HEK293 (cell line): ENCODE results near the gene NASP.
A peak's percentile ranks its signal among the peaks of the same experiment; 100 is the strongest.

Experiments
- CTCF ChIA-PET: fragments of 350-600 bp; formaldehyde crosslinking; extraction: SDS; loops from one replicate; lab custom pipeline; 2021; ENCODE audit warnings: antibody characterized with exemption; lab: Yijun Ruan, JAX
- POLR2A ChIA-PET: fragments of 300-600 bp; formaldehyde crosslinking; extraction: SDS; loops from one replicate; lab custom pipeline; 2020; ENCODE audit warnings: antibody characterized with exemption, inconsistent platforms; lab: Yijun Ruan, JAX
- H3K27ac ChIP-seq: fragments of 200-500 bp; sonication (Bioruptor generic); 2 replicates; pipeline ENCODE4 v1.5.1; 2014; ENCODE audit warnings: low read depth, low read length, control low read depth, inconsistent platforms; ENCODE audit errors: extremely low read depth
- H3K36me3 ChIP-seq, 2 experiments: fragments of 200-500 bp in 1 of 2; sonication (Bioruptor generic) in 1 of 2; 1 replicate in 1 of 2; 2 replicates in 1 of 2; pipeline ENCODE4 v1.5.1; 2014 to 2017; ENCODE audit warnings: inconsistent platforms in 2 of 2, low read length in 2 of 2; ENCODE audit not compliant: control insufficient read depth in 2 of 2, insufficient read depth in 1 of 2
- H3K4me1 ChIP-seq: fragments of 200-500 bp; sonication (Bioruptor generic); 2 replicates; pipeline ENCODE4 v1.5.1; 2014; ENCODE audit warnings: mild to moderate bottlenecking, low read length, inconsistent platforms; ENCODE audit not compliant: control insufficient read depth, insufficient read depth
- H3K4me3 ChIP-seq: 2 replicates; pipeline ENCODE4 v1.5.1; 2011; ENCODE audit warnings: low read depth, mild to moderate bottlenecking, control low read depth, low read length, moderate library complexity
- H3K9me3 ChIP-seq: fragments of 200-500 bp; sonication (Bioruptor generic); 2 replicates; pipeline ENCODE4 v1.5.1; 2014; ENCODE audit warnings: low read depth, low read length, inconsistent platforms; ENCODE audit not compliant: control insufficient read depth, insufficient read depth
- AEBP2 ChIP-seq: fragments of 450-650 bp; formaldehyde crosslinking; IDR thresholded peaks from 2 replicates; pipeline ENCODE4 v1.5.1; 2016; ENCODE audit warnings: missing biosample characterization, missing genetic modification characterization, borderline replicate concordance
- CTCF ChIP-seq: fragments of 450-650 bp; formaldehyde crosslinking; IDR thresholded peaks from 2 replicates; pipeline ENCODE4 v1.5.1; 2016; ENCODE audit warnings: missing biosample characterization, missing genetic modification characterization
- HOXD13 ChIP-seq: sonication (generic); formaldehyde crosslinking; IDR thresholded peaks from 2 replicates; pipeline ENCODE4 v1.8.0; 2022; ENCODE audit warnings: missing genetic modification reagents, borderline replicate concordance
- SP7 ChIP-seq: fragments of 450-650 bp; formaldehyde crosslinking; IDR thresholded peaks from 2 replicates; pipeline ENCODE4 v1.5.1; 2016; ENCODE audit warnings: missing biosample characterization, missing genetic modification characterization
- TRIM28 ChIP-seq: IDR thresholded peaks from 2 replicates; pipeline ENCODE4 v1.6.1; 2011; ENCODE audit warnings: low read length, control low read depth, borderline replicate concordance
- ZBTB11 ChIP-seq: fragments of 450-650 bp; formaldehyde crosslinking; conservative IDR thresholded peaks from 2 replicates; pipeline ENCODE4 v1.5.1; 2016; ENCODE audit warnings: low read depth, missing biosample characterization, missing genetic modification characterization
- ZBTB17 ChIP-seq: fragments of 450-650 bp; formaldehyde crosslinking; IDR thresholded peaks from 2 replicates; pipeline ENCODE4 v1.5.1; 2016; ENCODE audit warnings: missing biosample characterization, missing genetic modification characterization
- ZBTB7A ChIP-seq: fragments of 450-650 bp; formaldehyde crosslinking; IDR thresholded peaks from 2 replicates; pipeline ENCODE4 v1.5.1; 2016; ENCODE audit warnings: low read depth, missing biosample characterization, missing genetic modification characterization
- ZNF16 ChIP-seq: fragments of 450-650 bp; formaldehyde crosslinking; IDR thresholded peaks from 2 replicates; pipeline ENCODE4 v1.5.1; 2016; ENCODE audit warnings: low read depth, missing biosample characterization, missing genetic modification characterization
- ZNF2 ChIP-seq: fragments of 450-650 bp; formaldehyde crosslinking; IDR thresholded peaks from 2 replicates; pipeline ENCODE4 v1.5.1; 2016; ENCODE audit warnings: missing biosample characterization, missing genetic modification characterization
- ZNF221 ChIP-seq: fragments of 450-650 bp; formaldehyde crosslinking; IDR thresholded peaks from 2 replicates; pipeline ENCODE4 v1.5.1; 2017; ENCODE audit warnings: missing biosample characterization, missing genetic modification characterization, borderline replicate concordance
- ZNF223 ChIP-seq: fragments of 450-650 bp; formaldehyde crosslinking; IDR thresholded peaks from 2 replicates; pipeline ENCODE4 v1.5.1; 2016; ENCODE audit warnings: missing biosample characterization, missing genetic modification characterization
- ZNF37A ChIP-seq: fragments of 450-650 bp; IDR thresholded peaks from 2 replicates; pipeline ENCODE4 v1.5.1; 2018; ENCODE audit warnings: missing biosample characterization, missing genetic modification characterization
- ZNF561 ChIP-seq: fragments of 450-650 bp; IDR thresholded peaks from 2 replicates; pipeline ENCODE4 v1.5.1; 2018; ENCODE audit warnings: missing biosample characterization, missing genetic modification characterization, borderline replicate concordance
- ZNF626 ChIP-seq: fragments of 450-650 bp; sonication (Bioruptor Pico); formaldehyde crosslinking; IDR thresholded peaks from 2 replicates; pipeline ENCODE4 v1.5.1; 2018; ENCODE audit warnings: missing biosample characterization, missing genetic modification characterization, inconsistent platforms
- ZNF654 ChIP-seq: fragments of 450-650 bp; formaldehyde crosslinking; IDR thresholded peaks from 2 replicates; pipeline ENCODE4 v1.5.1; 2016; ENCODE audit warnings: low read depth, missing biosample characterization, missing genetic modification characterization
- ZNF660 ChIP-seq: fragments of 450-650 bp; IDR thresholded peaks from 2 replicates; pipeline ENCODE4 v1.5.1; 2018; ENCODE audit warnings: missing biosample characterization, mild to moderate bottlenecking, missing genetic modification characterization
- ZNF664 ChIP-seq: fragments of 450-650 bp; formaldehyde crosslinking; IDR thresholded peaks from 2 replicates; pipeline ENCODE4 v1.5.1; 2016; ENCODE audit warnings: missing biosample characterization, missing genetic modification characterization
- ZNF776 ChIP-seq: fragments of 450-650 bp; formaldehyde crosslinking; IDR thresholded peaks from 2 replicates; pipeline ENCODE4 v1.5.0; 2017; ENCODE audit warnings: missing biosample characterization, missing genetic modification characterization, borderline replicate concordance
- ZSCAN5A ChIP-seq: fragments of 450-650 bp; formaldehyde crosslinking; IDR thresholded peaks from 2 replicates; pipeline ENCODE4 v1.5.1; 2016; ENCODE audit warnings: missing biosample characterization, missing genetic modification characterization
- TF ChIP-seq, protein P1 (sequence below): fragments of 450-650 bp; formaldehyde crosslinking; IDR thresholded peaks from 2 replicates; pipeline ENCODE4 v1.5.1; 2016; ENCODE audit warnings: missing biosample characterization, missing genetic modification characterization

NASP gene

DNA sequence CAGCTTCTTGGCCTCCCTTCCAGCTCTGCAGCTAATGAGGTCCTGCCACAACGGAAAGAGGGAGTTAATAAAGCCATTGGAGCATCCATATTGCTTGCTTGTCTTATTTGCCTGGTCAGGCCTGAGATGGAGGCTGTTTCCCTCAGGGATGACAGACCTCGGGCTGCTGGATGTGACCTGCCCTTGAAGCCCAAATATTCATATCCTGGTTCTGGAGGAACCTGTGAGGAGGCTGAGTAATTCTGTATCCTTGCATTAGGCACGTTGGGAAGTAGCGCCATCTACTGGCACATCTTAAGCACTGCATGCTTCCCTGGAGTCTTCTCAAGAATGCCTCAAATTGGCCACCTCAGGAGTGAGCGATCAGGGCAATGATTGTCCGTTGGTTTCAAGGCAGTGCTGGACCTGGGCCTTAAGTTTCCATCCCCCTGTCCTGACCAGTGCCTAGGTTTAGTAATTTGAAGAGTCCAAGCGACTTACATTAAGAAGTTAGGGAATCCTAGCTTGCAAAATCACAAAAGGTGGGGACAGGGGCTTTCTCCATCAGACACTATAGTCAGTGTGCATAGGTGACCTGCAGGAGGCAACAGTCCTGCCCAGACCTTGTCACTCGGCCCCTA lies 13.8 kb upstream of the NASP start:
- Histone ChIP-seq H3K27ac (no peak overlapping the region), H3K4me3 (no peak overlapping the region), H3K36me3 (peaks cover 7 to 57% of the 10 kb centered on the region in 2 experiments), H3K9me3 (no peaks in the 10 kb centered on the region), H3K4me1 (no peaks in the 10 kb centered on the region)
- TF ChIP-seq ZNF37A (tag by site-specific recombination) (no peak), ZNF664 (no peak), ZNF2 (peak; percentile 60; the same call in 1 of the 2 replicates), ZNF660 (tag by site-specific recombination) (peak; percentile 57; the same call in 1 of the 2 replicates), ZBTB17 (tag by site-specific recombination) (peak; percentile 68), ZBTB11 (tag by site-specific recombination) (no peak), HOXD13 (CRISPR knock-in tag) (no peak), CTCF (tag by site-specific recombination) (peak; percentile 87), ZNF654 (tag by site-specific recombination) (peak; percentile 98), TRIM28 (0 out of 2 replicates have a peak, but pooled peaks have one; percentile 62)
- CTCF ChIA-PET: interaction anchor here (0.6 to 5.7 kb wide), 32 partner anchors 10 to 713 kb away, joined by 3 to 90 read pairs (median 5); partner anchors contain the start of genes AKR1A1, CCDC163, MMACHC and MUTYH
- POLR2A ChIA-PET: interaction anchor here (0.6 to 5.6 kb wide), 5 partner anchors 14 to 97 kb away, joined by 3 to 57 read pairs (median 14); partner anchors contain the start of genes AKR1A1, NASP and PRDX1

- H3K36me3 ChIP-seq: peaks cover 1 to 57% of the 10 kb centered on the region in 2 experiments
- H3K4me3 ChIP-seq: no peak overlapping the region
- H3K9me3 ChIP-seq: no peaks in the 10 kb centered on the region
- no peak for TF ChIP-seq ZNF561 (tag by site-specific recombination)
- TF ChIP-seq, protein P1, sequence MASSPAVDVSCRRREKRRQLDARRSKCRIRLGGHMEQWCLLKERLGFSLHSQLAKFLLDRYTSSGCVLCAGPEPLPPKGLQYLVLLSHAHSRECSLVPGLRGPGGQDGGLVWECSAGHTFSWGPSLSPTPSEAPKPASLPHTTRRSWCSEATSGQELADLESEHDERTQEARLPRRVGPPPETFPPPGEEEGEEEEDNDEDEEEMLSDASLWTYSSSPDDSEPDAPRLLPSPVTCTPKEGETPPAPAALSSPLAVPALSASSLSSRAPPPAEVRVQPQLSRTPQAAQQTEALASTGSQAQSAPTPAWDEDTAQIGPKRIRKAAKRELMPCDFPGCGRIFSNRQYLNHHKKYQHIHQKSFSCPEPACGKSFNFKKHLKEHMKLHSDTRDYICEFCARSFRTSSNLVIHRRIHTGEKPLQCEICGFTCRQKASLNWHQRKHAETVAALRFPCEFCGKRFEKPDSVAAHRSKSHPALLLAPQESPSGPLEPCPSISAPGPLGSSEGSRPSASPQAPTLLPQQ (tag by site-specific recombination): no peak
- no peak for TF ChIP-seq SP7
- TF ChIP-seq ZNF776 (tag by site-specific recombination): no peak
- TF ChIP-seq ZBTB7A: no peak
- no peak for TF ChIP-seq ZNF223 (tag by site-specific recombination)
- TF ChIP-seq ZNF221 (tag by site-specific recombination): no peak
- TF ChIP-seq ZNF626 (tag by site-specific recombination): no peak
- no peak for TF ChIP-seq ZSCAN5A (tag by site-specific recombination)
- TF ChIP-seq ZNF16 (tag by site-specific recombination): no peak
- no peak for TF ChIP-seq AEBP2 (tag by site-specific recombination)
- TF ChIP-seq, all 188 proteins: peak for 0
- ChIA-PET POLR2A (interaction anchor here (1.4 to 5.6 kb wide), 3 partner anchors 20 to 59 kb away, joined by 3 to 57 read pairs (median 15); partner anchors contain the start of genes AKR1A1 and PRDX1), CTCF (interaction anchor here (0.6 to 5.7 kb wide), 22 partner anchors 10 to 713 kb away, joined by 3 to 90 read pairs (median 4); partner anchors contain the start of genes MUTYH, NASP, PRDX1 and TOE1)
- H3K27ac ChIP-seq: no peak overlapping the region
- no peaks in the 10 kb centered on the region for H3K4me1 ChIP-seq
Observed at GRCh38 chr1:45570631-45571030, 13.2 kb upstream of the NASP start.
